Ishikawa (cell line): ENCODE measurements around the gene PLEKHA7.

Experiments used
- CEBPB ChIP-seq: IDR thresholded peaks from 2 replicates; pipeline ENCODE4 v1.6.1; 2012
- CREB1 ChIP-seq: IDR thresholded peaks from 2 replicates; pipeline ENCODE4 v1.6.1; 2012; ENCODE audit warnings: low read depth
- EGR1 ChIP-seq: IDR thresholded peaks from 2 replicates; pipeline ENCODE4 v1.6.1; 2012
- EP300 ChIP-seq: IDR thresholded peaks from 2 replicates; pipeline ENCODE4 v1.6.1; 2012; ENCODE audit warnings: borderline replicate concordance
- FOXM1 ChIP-seq: IDR thresholded peaks from 2 replicates; pipeline ENCODE4 v1.6.1; 2012; ENCODE audit warnings: low read depth, borderline replicate concordance
- MAX ChIP-seq: IDR thresholded peaks from 2 replicates; pipeline ENCODE4 v1.6.1; 2012
- NFIC ChIP-seq: IDR thresholded peaks from 2 replicates; pipeline ENCODE4 v1.6.1; 2012
- RAD21 ChIP-seq: IDR thresholded peaks from 2 replicates; pipeline ENCODE4 v1.6.1; 2012; ENCODE audit warnings: low read depth
- REST ChIP-seq: IDR thresholded peaks from 2 replicates; pipeline ENCODE4 v1.6.1; 2012; ENCODE audit warnings: low read depth, mild to moderate bottlenecking
- TAF1 ChIP-seq: IDR thresholded peaks from 2 replicates; pipeline ENCODE4 v1.6.1; 2012; ENCODE audit warnings: low read depth, mild to moderate bottlenecking
- TCF12 ChIP-seq: IDR thresholded peaks from 2 replicates; pipeline ENCODE4 v1.6.1; 2012; ENCODE audit warnings: low read depth
- TEAD4 ChIP-seq: IDR thresholded peaks from 2 replicates; pipeline ENCODE4 v1.6.1; 2012
- USF1 ChIP-seq: IDR thresholded peaks from 2 replicates; pipeline ENCODE4 v1.6.1; 2012
- YY1 ChIP-seq: IDR thresholded peaks from 2 replicates; pipeline ENCODE4 v1.6.1; 2012; ENCODE audit warnings: low read depth
- ZBTB7A ChIP-seq: IDR thresholded peaks from 2 replicates; pipeline ENCODE4 v1.6.1; 2012; ENCODE audit warnings: low read depth

PLEKHA7 gene

DNA sequence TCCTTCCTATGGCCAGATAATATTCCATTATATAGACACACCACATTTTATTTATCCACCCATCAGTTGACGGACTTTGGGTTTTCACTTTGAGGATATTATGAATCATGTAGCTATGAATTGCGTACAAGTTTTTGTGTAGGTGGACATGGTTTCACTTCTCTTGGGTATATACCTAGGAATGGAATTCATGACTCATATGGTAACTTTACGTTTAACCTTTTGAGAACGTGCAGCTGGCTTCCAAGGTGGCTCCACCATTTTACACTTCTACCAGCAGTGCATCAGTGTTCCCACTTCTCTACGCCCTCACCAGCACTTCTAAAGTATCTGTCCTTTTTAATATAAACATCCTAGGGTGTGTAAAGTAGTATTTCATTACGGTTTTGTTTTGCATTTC is 112.0 kb downstream of the PLEKHA7 start:
- TF ChIP-seq USF1 (no peak), MAX (no peak), RAD21 (no peak), CEBPB (no peak), REST (no peak), NFIC (no peak), TEAD4 (no peak), EP300 (no peak), YY1 (no peak), CREB1 (no peak), FOXM1 (no peak), EGR1 (no peak), ZBTB7A (no peak)

DNA sequence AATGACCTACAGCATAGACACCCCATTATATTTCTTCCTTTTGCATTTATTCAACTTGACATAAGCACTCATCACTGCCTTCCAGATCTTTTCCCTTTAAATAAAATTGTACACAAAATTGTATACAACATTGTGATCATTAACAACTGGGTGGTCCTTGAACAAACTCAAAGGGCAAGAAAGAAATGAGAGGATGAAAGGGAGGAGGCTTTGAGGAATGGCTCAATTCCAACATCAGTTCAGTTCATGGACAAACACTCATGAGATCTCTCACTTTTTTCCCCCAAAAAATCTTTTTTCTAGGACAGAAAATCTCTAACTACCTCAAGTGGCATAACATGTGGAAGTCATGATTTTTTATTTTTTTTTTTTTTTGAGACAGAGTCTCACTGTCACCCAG is 113.7 kb downstream of the PLEKHA7 start:
- no peak for TF ChIP-seq EGR1
- no peak for TF ChIP-seq EP300
- no peak for TF ChIP-seq TAF1
- no peak for TF ChIP-seq USF1
- TF ChIP-seq MAX, result no peak
- TF ChIP-seq YY1, result no peak
- no peak for TF ChIP-seq TCF12
- TF ChIP-seq REST, result no peak
- no peak for TF ChIP-seq CREB1
- no peak for TF ChIP-seq ZBTB7A
- TF ChIP-seq TEAD4, result no peak
- TF ChIP-seq FOXM1, result no peak
- TF ChIP-seq NFIC, result no peak
- no peak for TF ChIP-seq RAD21
- TF ChIP-seq CEBPB, result no peak

DNA sequence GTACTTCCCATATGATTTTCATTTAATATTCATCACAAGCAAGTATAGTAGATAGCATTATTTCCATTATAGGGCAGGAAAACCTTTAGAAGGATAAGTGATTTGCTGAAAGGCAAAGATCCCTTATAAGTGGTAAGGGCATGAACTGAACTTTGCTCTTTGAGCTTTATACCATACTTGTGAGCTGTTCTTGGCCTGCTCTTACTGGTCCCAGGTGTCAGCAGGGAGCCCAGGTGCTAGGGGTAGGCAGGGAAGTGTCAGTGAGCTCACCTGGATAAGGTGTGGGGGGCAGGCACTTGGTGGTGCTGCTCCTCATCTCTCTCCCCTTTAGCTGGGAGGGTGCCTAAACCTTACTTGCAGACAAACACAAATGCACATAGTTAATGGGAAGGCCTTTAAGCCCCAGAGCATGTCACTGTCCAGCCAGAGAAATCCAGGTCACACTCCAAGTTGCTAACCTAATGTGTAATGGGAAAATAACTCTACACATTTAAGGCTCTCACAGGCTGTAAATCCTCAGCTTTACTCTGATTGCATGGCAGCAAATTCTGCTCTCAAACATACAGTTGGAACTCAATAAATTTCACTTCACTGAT is 114.4 kb downstream of the PLEKHA7 start:
- TF ChIP-seq USF1 (no peak), TAF1 (no peak), YY1 (no peak), TEAD4 (no peak), REST (no peak), EP300 (no peak), EGR1 (no peak), MAX (no peak), NFIC (no peak), FOXM1 (no peak)
